ENCODE measurements around the gene PHAF1. TPM values are rescaled to one million over a fixed set of nuclear protein-coding genes. Genes with fewer than 3 reads are reported as not detected.

The PHAF1 gene
- total and polyA plus RNA-seq, 2 of the 13 experiments (the other 11 are each of a cell fraction or from before 2014, with no cell fraction given), result 48.3 to 174 TPM

GRCh38 chr16:67108489-67108888 is 1.3 kb upstream of the PHAF1 start:
- CTCF ChIA-PET (ENCODE audit: low intra/inter-chr PET ratio, low total read pairs), result interaction anchor here (1.2 kb wide), 1 partner anchor 47 kb away, joined by 3 read pairs; no protein-coding TSS in a partner anchor
- in situ Hi-C loops (cut with HindIII; ENCODE audit: extremely low pct_ligation_motif_present, low pct_unique_long_range_greater_than_20kb) (no loop called here), intact Hi-C loops (cut with micrococcal nuclease; ENCODE audit: unreplicated experiment) (loop anchor here (2.0 kb wide), 1 partner anchor 90 kb away; no protein-coding TSS in a partner anchor)
- TF ChIP-seq ZNF121 (CRISPR knock-in tag; IDR thresholded peaks at IDR 0.05), result peak; percentile 53; the same call in 1 of the 2 replicates
- no peak for TF ChIP-seq JUN (CRISPR knock-in tag; IDR thresholded peaks at IDR 0.05)
- no peak for TF ChIP-seq MTF1 (CRISPR knock-in tag; IDR thresholded peaks at IDR 0.05)
- TF ChIP-seq HBP1 (CRISPR knock-in tag; IDR thresholded peaks at IDR 0.05; ENCODE audit: low read depth), result no peak
- no peak for TF ChIP-seq ELF4 (CRISPR knock-in tag; IDR thresholded peaks at IDR 0.05; ENCODE audit: borderline replicate concordance)
- Histone ChIP-seq H3K36me3 (replicated peaks in 1 of 2; ENCODE audit: control insufficient read depth in 1 of 2, insufficient read depth in 2 of 2, low read length in 2 of 2) (no peaks in the 10 kb centered on the region), H3K27ac (ENCODE audit: extremely low read length, insufficient read depth, low read length) (peak overlapping the region; percentile 90), H3K27me3 (ENCODE audit: control insufficient read depth in 1 of 2, insufficient read depth in 2 of 2, low read length in 2 of 2) (no peaks in the 10 kb centered on the region; a peak in 1 of 5 replicates), H3K4me2 (ENCODE audit: low read depth, low read length) (peak overlapping the region; percentile 91), H3K4me3 (replicated peaks in 1 of 3; ENCODE audit: insufficient read depth in 1 of 3, low read depth in 2 of 3, low read length in 3 of 3) (no peak overlapping the region; a peak in 1 of 6 replicates), H3K9me3 (ENCODE audit: low read length) (no peaks in the 10 kb centered on the region), H3K4me1 (ENCODE audit: insufficient read depth, low read length) (peaks cover 41% of the 10 kb centered on the region), H4K20me1 (ENCODE audit: insufficient read depth, low read length) (no peaks in the 10 kb centered on the region; the same call in 1 of the 2 replicates), H3K79me2 (ENCODE audit: insufficient read depth, low read length) (peaks cover 33% of the 10 kb centered on the region), H2AFZ (ENCODE audit: low read length) (no peak overlapping the region), H3K9ac (ENCODE audit: insufficient read depth, low read depth, low read length) (peak overlapping the region; percentile 92; the same call in 1 of the 2 replicates)
- no peak for FAIRE-seq
- no TSS peak for BruUV-seq (replicated peaks)
- POLR2A ChIA-PET, result interaction anchor here (1.1 kb wide), 1 partner anchor 81 kb away, joined by 3 read pairs; no protein-coding TSS in a partner anchor
- WGBS (ENCODE audit: low lambda C conversion rate), result 96% methylated on average over 6 of the region's 6 CpGs
- no peak for DNase-seq (ENCODE audit: low spot score)
- no peak for ATAC-seq

DNA sequence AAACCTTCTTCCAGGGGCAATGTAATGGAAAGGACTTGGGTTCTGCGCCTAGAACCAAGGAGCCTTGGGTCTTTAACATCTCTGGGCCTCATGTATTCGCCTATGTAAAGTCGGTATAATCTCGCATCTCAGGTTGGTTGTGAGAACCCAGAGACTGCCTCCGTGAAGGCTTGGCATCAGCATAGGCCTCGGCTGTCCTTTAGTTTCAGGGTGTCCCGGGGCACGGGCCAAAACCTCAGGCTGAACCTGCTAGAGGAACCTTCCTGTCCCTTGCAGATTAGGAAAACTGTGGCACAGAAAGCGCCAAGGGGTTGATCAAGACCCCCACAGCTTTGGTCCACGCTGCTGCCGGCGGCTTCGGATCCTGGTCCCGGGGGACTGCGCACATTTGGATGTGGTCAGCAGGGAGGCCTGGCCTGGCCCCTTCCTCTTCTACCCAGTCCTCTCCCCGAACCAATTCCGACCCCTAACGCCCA is 772 bp upstream of the PHAF1 start:
- intact Hi-C loops (cut with micrococcal nuclease; ENCODE audit: unreplicated experiment), result loop anchor here (2.0 kb wide), 1 partner anchor 90 kb away; no protein-coding TSS in a partner anchor
- Histone ChIP-seq H4K20me1 (ENCODE audit: insufficient read depth, low read length) (no peaks in the 10 kb centered on the region; the same call in 1 of the 2 replicates), H3K27ac (ENCODE audit: extremely low read length, insufficient read depth, low read length) (peak overlapping the region; percentile 90), H3K79me2 (ENCODE audit: insufficient read depth, low read length) (peaks cover 36% of the 10 kb centered on the region), H3K9me3 (ENCODE audit: low read length) (no peaks in the 10 kb centered on the region), H3K4me2 (ENCODE audit: low read depth, low read length) (peak overlapping the region; percentile 91), H3K36me3 (replicated peaks in 1 of 2; ENCODE audit: control insufficient read depth in 1 of 2, insufficient read depth in 2 of 2, low read length in 2 of 2) (no peaks in the 10 kb centered on the region), H3K9ac (ENCODE audit: insufficient read depth, low read depth, low read length) (peak overlapping the region; percentile 92), H3K4me1 (ENCODE audit: insufficient read depth, low read length) (peaks cover 46% of the 10 kb centered on the region), H2AFZ (ENCODE audit: low read length) (no peak overlapping the region), H3K27me3 (ENCODE audit: control insufficient read depth in 1 of 2, insufficient read depth in 2 of 2, low read length in 2 of 2) (no peaks in the 10 kb centered on the region; a peak in 1 of 5 replicates), H3K4me3 (replicated peaks in 1 of 3; ENCODE audit: insufficient read depth in 1 of 3, low read depth in 2 of 3, low read length in 3 of 3) (peak overlapping the region; percentile 81 to 99 (median 83))
- ChIA-PET POLR2A (interaction anchor here (0.9 to 4.3 kb wide), 6 partner anchors 9 to 91 kb away, joined by 3 to 31 read pairs (median 5); partner anchors contain the start of genes B3GNT9 and NOL3), CTCF (ENCODE audit: low intra/inter-chr PET ratio, low total read pairs) (interaction anchor here (1.2 kb wide), 1 partner anchor 47 kb away, joined by 3 read pairs; no protein-coding TSS in a partner anchor)
- BruUV-seq (replicated peaks), result TSS peak; percentile 69
- 77% methylated on average over 18 of the region's 18 CpGs for WGBS (ENCODE audit: low lambda C conversion rate)
- in situ Hi-C loops (cut with HindIII; ENCODE audit: extremely low pct_ligation_motif_present, low pct_unique_long_range_greater_than_20kb), result no loop called here
- no peak for DNase-seq (ENCODE audit: low spot score)
- no peak for FAIRE-seq
- ATAC-seq, result no peak
- TF ChIP-seq GABPB1 (CRISPR knock-in tag; IDR thresholded peaks at IDR 0.05) (no peak), ZNF784 (CRISPR knock-in tag; IDR thresholded peaks at IDR 0.05; ENCODE audit: borderline replicate concordance) (no peak), FUBP1 (CRISPR knock-in tag; IDR thresholded peaks at IDR 0.05; ENCODE audit: borderline replicate concordance) (no peak), ZNF207 (IDR thresholded peaks at IDR 0.05; ENCODE audit: borderline replicate concordance) (no peak), FOSL2 (CRISPR knock-in tag; IDR thresholded peaks at IDR 0.05) (no peak), MLLT10 (CRISPR knock-in tag; IDR thresholded peaks at IDR 0.05) (no peak), TARDBP (CRISPR knock-in tag; IDR thresholded peaks at IDR 0.05) (no peak)
- TF ChIP-seq, protein P1, sequence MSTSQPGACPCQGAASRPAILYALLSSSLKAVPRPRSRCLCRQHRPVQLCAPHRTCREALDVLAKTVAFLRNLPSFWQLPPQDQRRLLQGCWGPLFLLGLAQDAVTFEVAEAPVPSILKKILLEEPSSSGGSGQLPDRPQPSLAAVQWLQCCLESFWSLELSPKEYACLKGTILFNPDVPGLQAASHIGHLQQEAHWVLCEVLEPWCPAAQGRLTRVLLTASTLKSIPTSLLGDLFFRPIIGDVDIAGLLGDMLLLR (CRISPR knock-in tag; IDR thresholded peaks at IDR 0.05), result 0 out of 2 replicates have a peak, but pooled peaks have one; percentile 74

Measured in HepG2 (cell line).